A549 (cell line): ENCODE results near the gene RWDD2A. TPM values are rescaled to one million over a fixed set of nuclear protein-coding genes. Genes with fewer than 3 reads are reported as not detected.

Source experiments
- ATAC-seq, 2 experiments: fragments of 200-7000 bp in 1 of 2; fragments of >200 bp in 1 of 2; cut with Nextera tagmentation in 1 of 2; cut with Tn5 transposase in 1 of 2; 3 replicates each; pipeline versions ENCODE4 v1.8.0 to v1.9.1; 2018 to 2020; ENCODE audit warnings: mild to moderate bottlenecking in 1 of 2, moderate library complexity in 1 of 2
- CTCF ChIA-PET: fragments of 300-600 bp; sonication (Branson Sonifier 250); formaldehyde crosslinking; extraction: SDS; loops from one replicate; lab custom pipeline; 2021; ENCODE audit warnings: antibody characterized with exemption, inconsistent platforms; lab: Yijun Ruan, JAX
- POLR2A ChIA-PET: fragments of 350-600 bp; formaldehyde crosslinking; extraction: SDS; loops from one replicate; lab custom pipeline; 2021; ENCODE audit warnings: antibody characterized with exemption, inconsistent platforms; lab: Yijun Ruan, JAX
- DNase-seq, 2 experiments: peaks; one replicate each; pipeline versions ENCODE4 v3.0.0 to v3.0.0-alpha.2; 2011 to 2016; ENCODE audit warnings: low read depth in 1 of 2, low spot score in 1 of 2
- FAIRE-seq: peaks from 2 replicates; lab custom pipeline; 2011; peaks lifted over from hg19 to GRCh38; lab: Jason Lieb, UNC
- H3K27ac ChIP-seq, 2 experiments: fragments of >200 bp; sonication (Bioruptor Twin); formaldehyde crosslinking; 3 replicates each; pipeline ENCODE4 v1.5.1; 2016 to 2017
- H3K4me1 ChIP-seq: fragments of >200 bp; sonication (Bioruptor Twin); formaldehyde crosslinking; 3 replicates; pipeline ENCODE4 v1.6.1; 2016
- H3K4me2 ChIP-seq: fragments of >200 bp; sonication (Bioruptor Twin); formaldehyde crosslinking; 3 replicates; pipeline ENCODE4 v1.6.1; 2016
- H3K4me3 ChIP-seq: fragments of >200 bp; sonication (Bioruptor Twin); formaldehyde crosslinking; 3 replicates; pipeline ENCODE4 v1.5.1; 2016
- H3K9me3 ChIP-seq: fragments of >200 bp; sonication (Bioruptor Twin); formaldehyde crosslinking; 3 replicates; pipeline ENCODE4 v1.6.1; 2016
- EHF ChIP-seq: fragments of 250-450 bp; sonication (Bioruptor Pico); IDR thresholded peaks from 2 replicates; pipeline ENCODE4 v1.5.0; 2020; ENCODE audit warnings: mild to moderate bottlenecking
- EP300 ChIP-seq, 2 experiments: fragments of >200 bp; sonication (Bioruptor Twin); formaldehyde crosslinking; IDR thresholded peaks; 2 replicates in 1 of 2; 3 replicates in 1 of 2; pipeline ENCODE4 v1.6.1; 2016 to 2017
- GATA3 ChIP-seq: IDR thresholded peaks from 2 replicates; pipeline ENCODE4 v1.6.1; 2012; ENCODE audit warnings: borderline replicate concordance
- HDAC2 ChIP-seq: fragments of 200-600 bp; sonication (generic); IDR thresholded peaks from 2 replicates; pipeline ENCODE4 v1.6.1; 2016
- HOXB5 ChIP-seq: fragments of 250-450 bp; sonication (Bioruptor Pico); IDR thresholded peaks from 2 replicates; pipeline ENCODE4 v1.5.0; 2020; ENCODE audit warnings: mild to moderate bottlenecking, moderate library complexity
- JUN ChIP-seq, 2 experiments: fragments of >200 bp; sonication (Bioruptor Twin); formaldehyde crosslinking; IDR thresholded peaks; 2 replicates in 1 of 2; 3 replicates in 1 of 2; pipeline ENCODE4 v1.6.1; 2016 to 2017
- KDM5A ChIP-seq: fragments of 200-600 bp; sonication (generic); IDR thresholded peaks from 2 replicates; pipeline ENCODE4 v1.6.1; 2016; ENCODE audit warnings: antibody characterized with exemption, mild to moderate bottlenecking
- MAZ ChIP-seq: fragments of 150-350 bp; IDR thresholded peaks from 2 replicates; pipeline ENCODE4 v1.6.1; 2014; ENCODE audit warnings: antibody characterized with exemption, low read depth, low read length, borderline replicate concordance
- MYC ChIP-seq: IDR thresholded peaks from 2 replicates; pipeline ENCODE4 v1.6.1; 2012; ENCODE audit warnings: mild to moderate bottlenecking, inconsistent platforms, low read length, improper control_type of control experiment, borderline replicate concordance
- POLR2AphosphoS2 ChIP-seq: conservative IDR thresholded peaks from 2 replicates; pipeline ENCODE4 v1.6.1; 2012; ENCODE audit warnings: low read length, improper control_type of control experiment, inconsistent platforms
- RAD21 ChIP-seq, 2 experiments: fragments of >200 bp in 1 of 2; sonication (Bioruptor Twin) in 1 of 2; formaldehyde crosslinking in 1 of 2; IDR thresholded peaks in 1 of 2; conservative IDR thresholded peaks in 1 of 2; 2 replicates in 1 of 2; 3 replicates in 1 of 2; pipeline ENCODE4 v1.6.1; 2012 to 2018; ENCODE audit warnings: inconsistent platforms in 1 of 2
- RARB ChIP-seq: fragments of 250-450 bp; sonication (Bioruptor Pico); IDR thresholded peaks from 2 replicates; pipeline ENCODE4 v1.8.0; 2021; ENCODE audit warnings: mild to moderate bottlenecking, moderate library complexity
- TFCP2L1 ChIP-seq: fragments of 250-450 bp; sonication (Bioruptor Pico); IDR thresholded peaks from 2 replicates; pipeline ENCODE4 v1.5.0; 2021; ENCODE audit warnings: mild to moderate bottlenecking
- TP53 ChIP-seq: fragments of 250-450 bp; sonication (Bioruptor Pico); IDR thresholded peaks from 2 replicates; pipeline ENCODE4 v1.5.0; 2021; ENCODE audit warnings: mild to moderate bottlenecking, moderate library complexity
- ZC3H11A ChIP-seq: fragments of 450-650 bp; IDR thresholded peaks from 2 replicates; pipeline ENCODE4 v1.6.1; 2014; ENCODE audit warnings: antibody characterized with exemption, mild to moderate bottlenecking
- ZFP36 ChIP-seq: fragments of 450-650 bp; IDR thresholded peaks from 2 replicates; pipeline ENCODE4 v1.6.1; 2014; ENCODE audit warnings: borderline replicate concordance; ENCODE audit not compliant: partially characterized antibody
- WGBS: methylation state at CpG from one replicate; pipeline ENCODE4 v1.1.6; 2017; ENCODE audit errors: missing lambda C conversion rate; 5-methylcytosine and 5-hydroxymethylcytosine counted together
- polyA plus RNA-seq, 4 experiments: library from polyadenylated mRNA; depleted of rRNA in 3 of 4; stranded (reverse); fragments of >200 nt; fragmentation: RNase III in 1 of 4; extraction: RNeasy Plus Mini Kit Qiagen cat#74134 plus additional on column Dnase treatment in 1 of 4; gene quantifications; 2 replicates in 3 of 4; 3 replicates in 1 of 4; pipeline ENCODE4 v1.2.3, GENCODE V29; 2011 to 2017
- TF ChIP-seq, protein P1 (sequence below): fragments of 250-450 bp; sonication (Bioruptor Pico); IDR thresholded peaks from 2 replicates; pipeline ENCODE4 v1.5.0; 2020; ENCODE audit warnings: low read depth, mild to moderate bottlenecking, moderate library complexity
- TF ChIP-seq, protein P2 (sequence below): fragments of >200 bp; sonication (Bioruptor Twin); formaldehyde crosslinking; IDR thresholded peaks from 3 replicates; pipeline ENCODE4 v1.5.1; 2016
- TF ChIP-seq, protein P3 (sequence below): IDR thresholded peaks from 2 replicates; pipeline ENCODE4 v1.6.1; 2012
- TF ChIP-seq, protein P4 (sequence below): fragments of 200-600 bp; sonication (generic); IDR thresholded peaks from 2 replicates; pipeline ENCODE4 v1.6.1; 2016; ENCODE audit warnings: antibody characterized with exemption, mild to moderate bottlenecking, moderate library complexity
- TF ChIP-seq, protein P5 (sequence below): fragments of >200 bp; sonication (Bioruptor Twin); formaldehyde crosslinking; IDR thresholded peaks from 3 replicates; pipeline ENCODE4 v1.6.1; 2016
- TF ChIP-seq, protein P6 (sequence below): fragments of 150-350 bp; IDR thresholded peaks from 2 replicates; pipeline ENCODE4 v1.6.1; 2014; ENCODE audit warnings: low read depth, mild to moderate bottlenecking, low read length

The RWDD2A gene
- polyA plus RNA-seq, 2 of the 4 experiments (the other 2 are of a cell fraction): 2.2 to 4.7 TPM

DNA sequence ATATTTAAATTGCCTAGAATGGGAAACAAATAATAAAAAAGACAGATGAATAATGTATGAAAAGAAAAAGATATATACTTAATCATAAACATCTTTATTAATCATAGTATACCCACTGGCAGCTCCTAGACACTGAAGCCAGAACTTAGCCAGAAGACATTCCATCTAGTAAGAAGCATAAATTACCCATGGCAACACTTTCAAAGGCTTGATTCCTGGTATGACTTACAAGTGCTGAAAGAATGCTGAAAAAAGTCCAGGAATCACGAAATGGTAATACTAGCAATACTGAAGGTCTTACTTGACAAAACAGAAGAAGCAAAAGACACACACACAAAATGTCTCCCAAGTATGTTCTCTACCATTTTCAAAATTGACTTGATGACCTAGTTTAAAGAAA is 38.0 kb downstream of the RWDD2A start:
- ATAC-seq (no peak), FAIRE-seq (no peak), DNase-seq (no peak)
- WGBS: 76% methylated on average over 1 of the region's 1 CpG
- H3K27ac ChIP-seq: no peak overlapping the region
- H3K9me3 ChIP-seq: no peaks in the 10 kb centered on the region
- H3K4me3 ChIP-seq: no peak overlapping the region
- CTCF ChIA-PET: interaction anchor here (0.9 to 1.0 kb wide), 2 partner anchors 9 to 280 kb away, joined by 3 read pairs; no protein-coding TSS in a partner anchor
- POLR2A ChIA-PET: no interaction called here
- TF ChIP-seq, protein P1, sequence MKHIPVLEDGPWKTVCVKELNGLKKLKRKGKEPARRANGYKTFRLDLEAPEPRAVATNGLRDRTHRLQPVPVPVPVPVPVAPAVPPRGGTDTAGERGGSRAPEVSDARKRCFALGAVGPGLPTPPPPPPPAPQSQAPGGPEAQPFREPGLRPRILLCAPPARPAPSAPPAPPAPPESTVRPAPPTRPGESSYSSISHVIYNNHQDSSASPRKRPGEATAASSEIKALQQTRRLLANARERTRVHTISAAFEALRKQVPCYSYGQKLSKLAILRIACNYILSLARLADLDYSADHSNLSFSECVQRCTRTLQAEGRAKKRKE (CRISPR knock-in tag): no peak
- no peak for TF ChIP-seq MAZ
- no peak for TF ChIP-seq KDM5A
- TF ChIP-seq GATA3: no peak
- no peak for TF ChIP-seq MYC
- TF ChIP-seq EHF: no peak
- TF ChIP-seq, protein P2, sequence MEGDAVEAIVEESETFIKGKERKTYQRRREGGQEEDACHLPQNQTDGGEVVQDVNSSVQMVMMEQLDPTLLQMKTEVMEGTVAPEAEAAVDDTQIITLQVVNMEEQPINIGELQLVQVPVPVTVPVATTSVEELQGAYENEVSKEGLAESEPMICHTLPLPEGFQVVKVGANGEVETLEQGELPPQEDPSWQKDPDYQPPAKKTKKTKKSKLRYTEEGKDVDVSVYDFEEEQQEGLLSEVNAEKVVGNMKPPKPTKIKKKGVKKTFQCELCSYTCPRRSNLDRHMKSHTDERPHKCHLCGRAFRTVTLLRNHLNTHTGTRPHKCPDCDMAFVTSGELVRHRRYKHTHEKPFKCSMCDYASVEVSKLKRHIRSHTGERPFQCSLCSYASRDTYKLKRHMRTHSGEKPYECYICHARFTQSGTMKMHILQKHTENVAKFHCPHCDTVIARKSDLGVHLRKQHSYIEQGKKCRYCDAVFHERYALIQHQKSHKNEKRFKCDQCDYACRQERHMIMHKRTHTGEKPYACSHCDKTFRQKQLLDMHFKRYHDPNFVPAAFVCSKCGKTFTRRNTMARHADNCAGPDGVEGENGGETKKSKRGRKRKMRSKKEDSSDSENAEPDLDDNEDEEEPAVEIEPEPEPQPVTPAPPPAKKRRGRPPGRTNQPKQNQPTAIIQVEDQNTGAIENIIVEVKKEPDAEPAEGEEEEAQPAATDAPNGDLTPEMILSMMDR: no peak
- TF ChIP-seq TP53: no peak
- no peak for TF ChIP-seq ZC3H11A
- TF ChIP-seq POLR2AphosphoS2: no peak
- TF ChIP-seq, protein P3, sequence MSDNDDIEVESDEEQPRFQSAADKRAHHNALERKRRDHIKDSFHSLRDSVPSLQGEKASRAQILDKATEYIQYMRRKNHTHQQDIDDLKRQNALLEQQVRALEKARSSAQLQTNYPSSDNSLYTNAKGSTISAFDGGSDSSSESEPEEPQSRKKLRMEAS: no peak
- TF ChIP-seq, protein P4, sequence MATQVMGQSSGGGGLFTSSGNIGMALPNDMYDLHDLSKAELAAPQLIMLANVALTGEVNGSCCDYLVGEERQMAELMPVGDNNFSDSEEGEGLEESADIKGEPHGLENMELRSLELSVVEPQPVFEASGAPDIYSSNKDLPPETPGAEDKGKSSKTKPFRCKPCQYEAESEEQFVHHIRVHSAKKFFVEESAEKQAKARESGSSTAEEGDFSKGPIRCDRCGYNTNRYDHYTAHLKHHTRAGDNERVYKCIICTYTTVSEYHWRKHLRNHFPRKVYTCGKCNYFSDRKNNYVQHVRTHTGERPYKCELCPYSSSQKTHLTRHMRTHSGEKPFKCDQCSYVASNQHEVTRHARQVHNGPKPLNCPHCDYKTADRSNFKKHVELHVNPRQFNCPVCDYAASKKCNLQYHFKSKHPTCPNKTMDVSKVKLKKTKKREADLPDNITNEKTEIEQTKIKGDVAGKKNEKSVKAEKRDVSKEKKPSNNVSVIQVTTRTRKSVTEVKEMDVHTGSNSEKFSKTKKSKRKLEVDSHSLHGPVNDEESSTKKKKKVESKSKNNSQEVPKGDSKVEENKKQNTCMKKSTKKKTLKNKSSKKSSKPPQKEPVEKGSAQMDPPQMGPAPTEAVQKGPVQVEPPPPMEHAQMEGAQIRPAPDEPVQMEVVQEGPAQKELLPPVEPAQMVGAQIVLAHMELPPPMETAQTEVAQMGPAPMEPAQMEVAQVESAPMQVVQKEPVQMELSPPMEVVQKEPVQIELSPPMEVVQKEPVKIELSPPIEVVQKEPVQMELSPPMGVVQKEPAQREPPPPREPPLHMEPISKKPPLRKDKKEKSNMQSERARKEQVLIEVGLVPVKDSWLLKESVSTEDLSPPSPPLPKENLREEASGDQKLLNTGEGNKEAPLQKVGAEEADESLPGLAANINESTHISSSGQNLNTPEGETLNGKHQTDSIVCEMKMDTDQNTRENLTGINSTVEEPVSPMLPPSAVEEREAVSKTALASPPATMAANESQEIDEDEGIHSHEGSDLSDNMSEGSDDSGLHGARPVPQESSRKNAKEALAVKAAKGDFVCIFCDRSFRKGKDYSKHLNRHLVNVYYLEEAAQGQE: no peak
- TF ChIP-seq HDAC2: no peak
- no peak for TF ChIP-seq JUN (IDR thresholded peaks at IDR 0.05)
- no peak for TF ChIP-seq RAD21 (conservative IDR thresholded peaks at IDR 0.05 in 1 of 2, IDR thresholded peaks at IDR 0.05 in 1 of 2)
- H3K4me1 ChIP-seq: peaks cover 4% of the 10 kb centered on the region; the same call in 1 of the 3 replicates
- no peak overlapping the region for H3K4me2 ChIP-seq

DNA sequence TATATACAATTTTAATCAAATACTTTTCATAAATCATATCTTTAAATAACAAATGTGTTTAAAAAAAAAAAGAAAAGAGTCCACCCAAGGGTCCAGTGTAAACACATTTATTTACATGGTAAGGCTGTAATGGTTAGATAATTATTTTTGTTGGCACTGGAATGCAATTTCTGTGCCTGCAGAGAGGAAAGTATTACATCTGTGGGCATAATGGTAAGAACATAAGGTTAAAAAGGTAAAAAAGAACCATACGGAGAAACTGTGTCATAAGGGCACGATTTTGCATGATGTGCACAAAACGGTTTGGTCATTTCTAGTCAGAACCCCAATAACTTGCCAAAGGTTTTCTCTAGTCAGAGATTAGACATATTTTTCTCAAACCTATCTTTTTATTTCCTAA is 54.3 kb downstream of the RWDD2A start:
- no peak overlapping the region for H3K4me2 ChIP-seq
- no peak for DNase-seq
- ATAC-seq: no peak
- no peak overlapping the region for H3K4me3 ChIP-seq
- H3K4me1 ChIP-seq: no peaks in the 10 kb centered on the region; the same call in 2 of the 3 replicates
- ChIA-PET CTCF (no interaction called here), POLR2A (no interaction called here)
- TF ChIP-seq POLR2AphosphoS2: no peak
- no peak for TF ChIP-seq RARB (CRISPR knock-in tag)
- TF ChIP-seq HOXB5 (CRISPR knock-in tag): no peak
- no peak for TF ChIP-seq TFCP2L1 (CRISPR knock-in tag)
- no peak for TF ChIP-seq MAZ
- no peak for TF ChIP-seq GATA3
- TF ChIP-seq, protein P3: no peak
- TF ChIP-seq, protein P5, sequence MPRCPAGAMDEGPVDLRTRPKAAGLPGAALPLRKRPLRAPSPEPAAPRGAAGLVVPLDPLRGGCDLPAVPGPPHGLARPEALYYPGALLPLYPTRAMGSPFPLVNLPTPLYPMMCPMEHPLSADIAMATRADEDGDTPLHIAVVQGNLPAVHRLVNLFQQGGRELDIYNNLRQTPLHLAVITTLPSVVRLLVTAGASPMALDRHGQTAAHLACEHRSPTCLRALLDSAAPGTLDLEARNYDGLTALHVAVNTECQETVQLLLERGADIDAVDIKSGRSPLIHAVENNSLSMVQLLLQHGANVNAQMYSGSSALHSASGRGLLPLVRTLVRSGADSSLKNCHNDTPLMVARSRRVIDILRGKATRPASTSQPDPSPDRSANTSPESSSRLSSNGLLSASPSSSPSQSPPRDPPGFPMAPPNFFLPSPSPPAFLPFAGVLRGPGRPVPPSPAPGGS: no peak
- TF ChIP-seq, protein P2: no peak
- TF ChIP-seq EP300 (IDR thresholded peaks at IDR 0.05): no peak
- TF ChIP-seq, protein P6, sequence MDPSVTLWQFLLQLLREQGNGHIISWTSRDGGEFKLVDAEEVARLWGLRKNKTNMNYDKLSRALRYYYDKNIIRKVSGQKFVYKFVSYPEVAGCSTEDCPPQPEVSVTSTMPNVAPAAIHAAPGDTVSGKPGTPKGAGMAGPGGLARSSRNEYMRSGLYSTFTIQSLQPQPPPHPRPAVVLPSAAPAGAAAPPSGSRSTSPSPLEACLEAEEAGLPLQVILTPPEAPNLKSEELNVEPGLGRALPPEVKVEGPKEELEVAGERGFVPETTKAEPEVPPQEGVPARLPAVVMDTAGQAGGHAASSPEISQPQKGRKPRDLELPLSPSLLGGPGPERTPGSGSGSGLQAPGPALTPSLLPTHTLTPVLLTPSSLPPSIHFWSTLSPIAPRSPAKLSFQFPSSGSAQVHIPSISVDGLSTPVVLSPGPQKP: no peak
- no peak for TF ChIP-seq ZFP36
- H3K9me3 ChIP-seq: no peaks in the 10 kb centered on the region
- 86% methylated on average over 3 of the region's 3 CpGs for WGBS
- no peak overlapping the region for H3K27ac ChIP-seq
- FAIRE-seq: no peak
